K562 treated with DMSO at 1 percent for 4 hours (cell line): ENCODE measurements around the gene PRSS2. TPM values are rescaled to one million over a fixed set of nuclear protein-coding genes. Genes with fewer than 3 reads are reported as not detected.

Source experiments
- total RNA-seq: library from RNA; unstranded; fragments of 300-600 nt; gene quantifications from 2 replicates; pipeline ENCODE4 v1.2.3, GENCODE V29; 2022; ENCODE audit not compliant: insufficient read depth

The PRSS2 gene
- 3.5 and 4.4 TPM in 2 replicates for total RNA-seq

DNA sequence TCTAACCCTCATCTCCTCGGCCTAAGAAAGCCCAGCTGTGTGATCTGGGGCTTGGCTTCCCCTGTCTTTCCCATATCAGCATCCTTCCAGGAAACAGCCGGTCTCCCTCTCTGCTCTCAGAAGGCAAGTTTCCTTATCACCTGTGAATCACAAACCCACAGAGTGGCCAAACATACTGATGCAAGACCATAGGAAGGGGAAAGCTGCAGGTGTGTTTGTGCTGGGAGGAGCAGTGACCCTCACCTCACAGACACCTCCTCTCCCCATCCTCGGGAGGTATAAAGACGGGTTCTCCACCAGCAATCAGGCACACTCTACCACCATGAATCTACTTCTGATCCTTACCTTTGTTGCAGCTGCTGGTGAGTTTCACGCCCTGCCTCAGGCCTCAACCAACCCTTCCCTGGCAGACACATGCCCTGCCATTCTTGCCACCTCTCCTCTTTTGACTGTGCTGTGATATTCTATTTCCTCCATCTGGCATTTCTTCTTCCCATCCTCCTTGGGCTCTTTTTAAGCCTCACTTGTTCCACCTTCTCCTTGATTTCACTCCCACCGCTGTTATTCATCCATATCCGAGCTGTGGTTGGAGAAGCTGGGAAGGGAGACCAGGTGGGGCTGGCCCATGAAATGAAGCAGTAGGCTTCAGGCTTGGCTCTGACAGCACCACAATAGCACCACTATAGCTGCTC lies at the start of gene PRSS2:
TSS of gene PRSS2 (plus strand) at position 310 of the 692 bp plus-strand sequence. CDS start at position 323, 13 bp downstream.

GRCh38 chr7:142749218-142749993 lies 21.4 kb upstream of the PRSS2 start, which contains the start of gene PRSS1:
TSS of gene PRSS1 (plus strand) at chr7:142749472. CDS start at chr7:142749485, 13 bp downstream.

Other genes with a start within 250 kb of the PRSS2 start
- gene PRSS1, start 21.5 kb upstream of the PRSS2 start, total RNA-seq, result not detected in 2 replicates
- 2.4 and 2.5 TPM in 2 replicates for gene EPHB6, start 84.1 kb downstream of the PRSS2 start, total RNA-seq
- gene TRPV6, start 114.8 kb downstream of the PRSS2 start, total RNA-seq, result 1.0 and 3.1 TPM in 2 replicates
- gene TRPV5, start 162.8 kb downstream of the PRSS2 start, total RNA-seq, result not detected in 2 replicates
- gene LLCFC1, start 168.5 kb downstream of the PRSS2 start, total RNA-seq, result not detected in 2 replicates
- gene KEL, start 191.4 kb downstream of the PRSS2 start, total RNA-seq, result 18.9 and 25.1 TPM in 2 replicates